Calu3 (cell line): ENCODE data around the gene SEPTIN10. TPM values are rescaled to one million over a fixed set of nuclear protein-coding genes. Genes with fewer than 3 reads are reported as not detected.
A peak's percentile ranks its signal among the peaks of the same experiment; 100 is the strongest.

Experiments used
- Bru-seq: library from RNA; stranded (reverse); fragments of 400-500 nt; gene quantifications from one replicate; lab custom pipeline; 2021; lab: Mats Ljungman, UMichigan
- BruChase-seq, 2 experiments: library from RNA; stranded (reverse); fragments of 400-500 nt; gene quantifications; one replicate each; lab custom pipeline; 2021; lab: Mats Ljungman, UMichigan
- BruUV-seq: library from RNA; stranded (reverse); fragments of 400-500 nt; replicated peaks from 2 replicates; lab custom pipeline; 2021; lab: Mats Ljungman, UMichigan
- CTCF ChIA-PET: fragments of 300-600 bp; sonication (Branson Sonifier 250); formaldehyde crosslinking; loops from one replicate; lab custom pipeline; 2022; ENCODE audit warnings: antibody characterized with exemption; lab: Charles Lee
- DNase-seq: peaks from one replicate; pipeline ENCODE4 v3.0.0; 2022
- H3K27ac Mint-ChIP-seq: one replicate; pipeline ENCODE4 v1.8.0; 2022; ENCODE audit warnings: mixed read lengths; ENCODE audit not compliant: unreplicated experiment
- H3K27me3 Mint-ChIP-seq: one replicate; pipeline ENCODE4 v1.8.0; 2022; ENCODE audit warnings: mixed read lengths; ENCODE audit not compliant: unreplicated experiment
- H3K36me3 Mint-ChIP-seq: one replicate; pipeline ENCODE4 v1.8.0; 2022; ENCODE audit warnings: mild to moderate bottlenecking, moderate library complexity, mixed read lengths; ENCODE audit not compliant: insufficient read depth, unreplicated experiment
- H3K4me1 Mint-ChIP-seq: one replicate; pipeline ENCODE4 v1.8.0; 2022; ENCODE audit warnings: mild to moderate bottlenecking, low read depth, mixed read lengths; ENCODE audit not compliant: unreplicated experiment
- H3K4me3 Mint-ChIP-seq: one replicate; pipeline ENCODE4 v1.8.0; 2022; ENCODE audit warnings: mild to moderate bottlenecking, low read depth, moderate library complexity, mixed read lengths; ENCODE audit not compliant: unreplicated experiment
- H3K9me3 Mint-ChIP-seq: one replicate; pipeline ENCODE4 v1.8.0; 2022; ENCODE audit warnings: low read depth, mixed read lengths; ENCODE audit not compliant: unreplicated experiment
- intact Hi-C: fragments of 100-400 bp; cut with micrococcal nuclease; formaldehyde crosslinking; loops from one replicate; pipeline ENCODE4 v1.10.0; 2022; ENCODE audit not compliant: unreplicated experiment
- long read RNA-seq: library from polyadenylated mRNA; stranded (forward); transcript quantifications from one replicate; pipeline ENCODE4 v2.0.0, GENCODE V29; 2022
- total RNA-seq: library from RNA; stranded (reverse); gene quantifications from 2 replicates; pipeline ENCODE4 v1.2.3, GENCODE V29; 2022
- TF ChIP-seq, protein P1 (sequence below): fragments of 200-600 bp; IDR thresholded peaks from one replicate; pipeline ENCODE4 v1.8.0; 2022; ENCODE audit warnings: antibody characterized with exemption; ENCODE audit not compliant: unreplicated experiment

The SEPTIN10 gene
- total RNA-seq (64.3 and 72.2 TPM in 2 replicates), Bru-seq, nascent RNA (percentile 90 among the genes with signal in this experiment), BruChase-seq, experiment 1, labeled RNA remaining after a 6-hour chase (percentile 86 among the genes with signal in this experiment), BruChase-seq, experiment 2, labeled RNA remaining after a 2-hour chase (percentile 87 among the genes with signal in this experiment)
- long read RNA-seq, transcript SEPT10-202 (11 exons, 3,071 nt) = major isoform, 29 of 50 reads
- long read RNA-seq, partial matches to known transcripts = 6 of 50 reads
- long read RNA-seq, other reads (novel, unspliced or antisense) = 10 of 50 reads

GRCh38 chr2:109613922-109614714 lies at the start of gene SEPTIN10, which contains the start of gene SOWAHC:
TSS of gene SEPTIN10 (minus strand) at chr2:109613966. CDS start at chr2:109613827, 139 bp downstream.
TSS of gene SOWAHC (plus strand) at chr2:109614364. CDS start at chr2:109614490, 126 bp downstream.
- peak; percentile 97 for DNase-seq
- TF ChIP-seq, protein P1, sequence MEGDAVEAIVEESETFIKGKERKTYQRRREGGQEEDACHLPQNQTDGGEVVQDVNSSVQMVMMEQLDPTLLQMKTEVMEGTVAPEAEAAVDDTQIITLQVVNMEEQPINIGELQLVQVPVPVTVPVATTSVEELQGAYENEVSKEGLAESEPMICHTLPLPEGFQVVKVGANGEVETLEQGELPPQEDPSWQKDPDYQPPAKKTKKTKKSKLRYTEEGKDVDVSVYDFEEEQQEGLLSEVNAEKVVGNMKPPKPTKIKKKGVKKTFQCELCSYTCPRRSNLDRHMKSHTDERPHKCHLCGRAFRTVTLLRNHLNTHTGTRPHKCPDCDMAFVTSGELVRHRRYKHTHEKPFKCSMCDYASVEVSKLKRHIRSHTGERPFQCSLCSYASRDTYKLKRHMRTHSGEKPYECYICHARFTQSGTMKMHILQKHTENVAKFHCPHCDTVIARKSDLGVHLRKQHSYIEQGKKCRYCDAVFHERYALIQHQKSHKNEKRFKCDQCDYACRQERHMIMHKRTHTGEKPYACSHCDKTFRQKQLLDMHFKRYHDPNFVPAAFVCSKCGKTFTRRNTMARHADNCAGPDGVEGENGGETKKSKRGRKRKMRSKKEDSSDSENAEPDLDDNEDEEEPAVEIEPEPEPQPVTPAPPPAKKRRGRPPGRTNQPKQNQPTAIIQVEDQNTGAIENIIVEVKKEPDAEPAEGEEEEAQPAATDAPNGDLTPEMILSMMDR = no peak
- Mint-ChIP-seq H3K27me3 (no peaks in the 10 kb centered on the region), H3K9me3 (no peaks in the 10 kb centered on the region), H3K4me1 (peaks cover 8% of the 10 kb centered on the region), H3K4me3 (peak within 1 kb of the TSS; percentile 73), H3K36me3 (peaks cover 47% of the 10 kb centered on the region), H3K27ac (peak within 1 kb of the TSS; percentile 92)
- CTCF ChIA-PET = interaction anchor here (0.6 to 2.2 kb wide), 7 partner anchors 16 to 115 kb away, joined by 3 to 5 read pairs (median 3); no protein-coding TSS in a partner anchor
- intact Hi-C loops = loop anchor here (5.0 kb wide), 1 partner anchor 103 kb away; no protein-coding TSS in a partner anchor
- BruUV-seq = no TSS peak

DNA sequence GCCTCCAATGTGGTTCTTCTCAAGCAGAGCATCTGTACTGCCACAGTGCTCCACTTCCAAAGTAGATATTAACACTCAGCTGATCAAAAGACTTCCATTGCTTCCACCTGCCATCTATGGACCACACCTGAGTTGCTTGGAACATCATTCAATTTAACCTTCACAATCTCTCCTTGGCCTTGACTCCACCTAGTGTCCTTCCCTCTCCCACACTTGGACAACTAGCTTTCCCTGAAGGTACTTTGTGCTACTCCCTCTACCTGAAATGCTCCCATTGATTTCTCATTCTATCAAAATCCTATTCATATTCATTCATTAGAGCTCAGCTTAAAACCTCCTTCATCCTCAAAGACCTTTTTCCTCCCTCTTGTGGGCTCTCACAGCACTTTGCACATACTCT lies 49.1 kb upstream of the SEPTIN10 start:
- H3K4me1 Mint-ChIP-seq = no peaks in the 10 kb centered on the region
- CTCF ChIA-PET = interaction anchor here (0.6 to 1.3 kb wide), 2 partner anchors 65 to 1275 kb away, joined by 3 read pairs; no protein-coding TSS in a partner anchor
- TF ChIP-seq, protein P1 = no peak
- DNase-seq = no peak
- H3K9me3 Mint-ChIP-seq = no peaks in the 10 kb centered on the region
- H3K4me3 Mint-ChIP-seq = no peak overlapping the region
- no TSS peak for BruUV-seq
- no peaks in the 10 kb centered on the region for H3K36me3 Mint-ChIP-seq
- intact Hi-C loops = loop anchor here (5.0 kb wide), 2 partner anchors 46 to 116 kb away; no protein-coding TSS in a partner anchor
- H3K27me3 Mint-ChIP-seq = peaks cover 3% of the 10 kb centered on the region
- H3K27ac Mint-ChIP-seq = no peak overlapping the region

DNA sequence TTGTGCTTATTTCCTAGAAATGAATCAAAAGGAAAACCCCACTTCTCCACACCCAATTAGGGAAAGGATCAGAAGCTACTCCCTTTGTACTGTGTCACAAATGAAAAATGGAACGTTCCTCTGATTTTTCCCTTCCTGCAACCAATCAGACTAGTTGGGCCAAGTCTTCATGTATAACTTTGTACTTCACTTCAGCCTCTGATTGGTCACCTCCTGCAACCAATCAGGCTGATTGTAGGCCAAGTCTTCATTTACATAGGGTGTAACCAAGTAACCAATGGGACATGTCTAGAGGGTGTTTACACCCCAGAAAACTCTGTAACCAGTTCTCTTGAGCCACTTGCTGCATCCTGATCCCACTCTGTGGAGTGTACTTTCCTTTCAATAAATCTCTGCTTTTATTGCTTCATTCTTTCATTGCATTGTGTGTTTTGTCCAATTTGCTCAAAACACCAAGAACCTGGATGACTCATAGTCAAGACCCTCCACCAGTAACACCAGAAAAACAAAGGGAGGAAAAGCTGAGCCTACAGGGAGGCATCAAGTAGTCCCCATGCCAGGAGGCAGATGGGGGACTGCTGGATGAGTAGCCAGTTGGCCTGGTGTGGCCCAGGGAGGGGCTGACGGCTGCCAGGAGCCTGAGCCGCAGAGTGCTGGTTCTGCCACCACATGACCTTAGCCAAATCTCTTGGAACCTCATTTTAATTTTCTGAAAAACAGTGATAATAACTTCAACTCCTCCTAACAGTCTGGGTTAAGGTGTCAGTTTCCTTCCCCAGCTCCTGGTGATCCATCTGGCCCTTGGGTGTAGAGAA lies 46.5 kb upstream of the SEPTIN10 start:
- Mint-ChIP-seq H3K36me3 (no peaks in the 10 kb centered on the region), H3K4me1 (no peaks in the 10 kb centered on the region), H3K27ac (no peak overlapping the region), H3K27me3 (no peaks in the 10 kb centered on the region), H3K4me3 (no peak overlapping the region), H3K9me3 (no peaks in the 10 kb centered on the region)
- DNase-seq = no peak
- no TSS peak for BruUV-seq
- CTCF ChIA-PET = interaction anchor here (0.7 kb wide), 1 partner anchor 1445 kb away, joined by 4 read pairs; no protein-coding TSS in a partner anchor
- intact Hi-C loops = loop anchor here (5.0 kb wide), 2 partner anchors 43 to 113 kb away; no protein-coding TSS in a partner anchor
- TF ChIP-seq, protein P1 = no peak
